K562 (cell line): ENCODE data around the gene RPS27. TPM values are rescaled to one million over a fixed set of nuclear protein-coding genes. Genes with fewer than 3 reads are reported as not detected.

Experiments used
- ATF6 ChIP-seq: sonication (generic); formaldehyde crosslinking; IDR thresholded peaks from 2 replicates; pipeline ENCODE4 v1.4.0; 2020; ENCODE audit warnings: mild to moderate bottlenecking, missing genetic modification reagents
- CAMTA2 ChIP-seq: fragments of 250-450 bp; sonication (Bioruptor Pico); conservative IDR thresholded peaks from 2 replicates; pipeline ENCODE4 v1.5.1; 2022
- CCNT2 ChIP-seq: IDR thresholded peaks from 2 replicates; pipeline ENCODE4 v1.6.1; 2011; ENCODE audit warnings: borderline replicate concordance, low read depth, mild to moderate bottlenecking, moderate library complexity, mixed read lengths, low read length; ENCODE audit not compliant: insufficient read length; ENCODE audit errors: extremely low read depth
- ETV1 ChIP-seq: fragments of 450-650 bp; conservative IDR thresholded peaks from 2 replicates; pipeline ENCODE4 v1.6.1; 2016; ENCODE audit warnings: missing genetic modification characterization, control low read depth, low read depth, missing compliant biosample characterization
- FOXJ2 ChIP-seq: fragments of 200-800 bp; sonication (Bioruptor generic); IDR thresholded peaks from 2 replicates; pipeline ENCODE4 v1.6.1; 2016; ENCODE audit warnings: missing genetic modification characterization, missing compliant biosample characterization
- GTF2A2 ChIP-seq: IDR thresholded peaks from 2 replicates; pipeline ENCODE4 v1.6.1; 2016; ENCODE audit warnings: mild to moderate bottlenecking, missing genetic modification characterization, missing compliant biosample characterization
- IFI16 ChIP-seq: fragments of 250-450 bp; sonication (Bioruptor Pico); IDR thresholded peaks from 2 replicates; pipeline ENCODE4 v2.1.2; 2022; ENCODE audit warnings: mild to moderate bottlenecking, inconsistent platforms
- KLF13 ChIP-seq: fragments of 450-650 bp; IDR thresholded peaks from 2 replicates; pipeline ENCODE4 v1.6.1; 2016; ENCODE audit warnings: missing genetic modification characterization, low read depth, mild to moderate bottlenecking, missing compliant biosample characterization, moderate library complexity, borderline replicate concordance
- MXD1 ChIP-seq: fragments of 250-450 bp; sonication (Bioruptor Pico); IDR thresholded peaks from 2 replicates; pipeline ENCODE4 v1.8.0; 2021; ENCODE audit warnings: borderline replicate concordance, mild to moderate bottlenecking, moderate library complexity; ENCODE audit not compliant: poor library complexity, severe bottlenecking
- NFIC ChIP-seq: fragments of 450-650 bp; IDR thresholded peaks from 2 replicates; pipeline ENCODE4 v1.6.1; 2017; ENCODE audit warnings: mild to moderate bottlenecking, inconsistent platforms
- NR2C2 ChIP-seq, 2 experiments: fragments of 200-800 bp in 1 of 2; sonication (Bioruptor generic) in 1 of 2; sonication (generic) in 1 of 2; formaldehyde crosslinking in 1 of 2; IDR thresholded peaks; 2 replicates each; pipeline versions ENCODE4 v1.6.1 to v1.8.0; 2016 to 2022; ENCODE audit warnings: mild to moderate bottlenecking in 1 of 2, missing compliant biosample characterization in 1 of 2, missing genetic modification characterization in 1 of 2, missing genetic modification reagents in 1 of 2
- PTBP1 ChIP-seq: fragments of 200-400 bp; formaldehyde crosslinking; IDR thresholded peaks from 2 replicates; pipeline ENCODE4 v1.6.1; 2017; ENCODE audit warnings: low read depth, low read length
- RB1 ChIP-seq: fragments of 450-650 bp; IDR thresholded peaks from 2 replicates; pipeline ENCODE4 v1.6.1; 2017; ENCODE audit warnings: low read depth, mild to moderate bottlenecking
- SLC30A9 ChIP-seq: fragments of 250-450 bp; sonication (Bioruptor Pico); IDR thresholded peaks from 2 replicates; pipeline ENCODE4 v1.8.0; 2022; ENCODE audit warnings: mild to moderate bottlenecking, moderate library complexity
- SMARCA5 ChIP-seq: fragments of 450-650 bp; IDR thresholded peaks from 2 replicates; pipeline ENCODE4 v1.6.1; 2016
- YBX1 ChIP-seq: fragments of 450-650 bp; IDR thresholded peaks from 2 replicates; pipeline ENCODE4 v1.7.1; 2016; ENCODE audit warnings: mild to moderate bottlenecking
- ZNF175 ChIP-seq: fragments of 200-800 bp; sonication (Bioruptor generic); IDR thresholded peaks from 2 replicates; pipeline ENCODE4 v1.6.1; 2016; ENCODE audit warnings: low read depth, mild to moderate bottlenecking, missing genetic modification characterization, missing compliant biosample characterization
- ZNF239 ChIP-seq: fragments of 250-450 bp; sonication (Bioruptor Pico); IDR thresholded peaks from 2 replicates; pipeline ENCODE4 v1.4.0; 2020; ENCODE audit warnings: mild to moderate bottlenecking
- ZNF253 ChIP-seq: fragments of 250-450 bp; sonication (Bioruptor Pico); conservative IDR thresholded peaks from 2 replicates; pipeline ENCODE4 v1.6.1; 2021; ENCODE audit warnings: mild to moderate bottlenecking
- ZSCAN32 ChIP-seq: fragments of 450-650 bp; formaldehyde crosslinking; IDR thresholded peaks from 2 replicates; pipeline ENCODE4 v1.4.0; 2020; ENCODE audit warnings: mild to moderate bottlenecking, moderate library complexity
- polyA plus RNA-seq, 8 experiments: library from polyadenylated mRNA; depleted of rRNA in 4 of 8; stranded (reverse) in 5 of 8; unstranded in 3 of 8; fragments of >200 nt; fragmentation: Nextera tagmentation in 2 of 8; fragmentation: Illumina TruSeq in 1 of 8; extraction: Ambion mirVana in 2 of 8; extraction: Trizol in 1 of 8; gene quantifications; 2 replicates each; pipeline versions ENCODE4 v1.2.1 to v1.2.3, GENCODE V29; 2011 to 2014; ENCODE audit warnings: inconsistent platforms in 1 of 8, missing spikeins in 1 of 8
- total RNA-seq, 7 experiments: library from RNA; depleted of rRNA in 6 of 7; stranded (reverse); fragments of >200 nt in 6 of 7; fragmentation: Illumina TruSeq in 2 of 7; extraction: Trizol in 2 of 7; gene quantifications; 2 replicates each; pipeline versions ENCODE4 v1.2.1 to v1.2.3, GENCODE V29; 2011 to 2021; ENCODE audit warnings: low replicate concordance in 1 of 7
- TF ChIP-seq, protein P1 (sequence below): fragments of 250-450 bp; sonication (Bioruptor Pico); IDR thresholded peaks from 2 replicates; pipeline ENCODE4 v1.4.0; 2020; ENCODE audit warnings: mild to moderate bottlenecking
- TF ChIP-seq, protein P2 (sequence below), 2 experiments: IDR thresholded peaks; 2 replicates each; pipeline ENCODE4 v1.6.1; 2011; ENCODE audit warnings: borderline replicate concordance in 1 of 2, control low read depth in 1 of 2, low read depth in 1 of 2, low read length in 1 of 2, mild to moderate bottlenecking in 1 of 2, mixed read lengths in 1 of 2, moderate library complexity in 1 of 2; ENCODE audit not compliant: insufficient read depth in 1 of 2, insufficient read length in 1 of 2, poor library complexity in 1 of 2, severe bottlenecking in 1 of 2; ENCODE audit errors: extremely low read depth in 1 of 2

Gene RPS27
- total and polyA plus RNA-seq, 9 of the 15 experiments (the other 6 are each of a cell fraction or from before 2014, with no cell fraction given) = 2,091 to 9,377 (median 6,706) TPM

GRCh38 chr1:153963030-153963849, 27.3 kb upstream of the RPS27 start, which contains the start of gene SLC39A1 (continued):
- TF ChIP-seq GTF2A2 (no peak), RB1 (peak; percentile 57; the same call in 1 of the 2 replicates), SLC30A9 (no peak), MXD1 (no peak), SMARCA5 (no peak), ETV1 (tag) (0 out of 2 replicates have a peak, but pooled peaks have one; percentile 21), FOXJ2 (tag) (no peak), ZSCAN32 (CRISPR knock-in tag) (no peak), CAMTA2 (CRISPR knock-in tag) (no peak), IFI16 (CRISPR knock-in tag) (no peak), NFIC (no peak), PTBP1 (no peak), KLF13 (no peak), NR2C2 (CRISPR knock-in tag; IDR thresholded peaks at IDR 0.05) (no peak), NR2C2 (tag; IDR thresholded peaks at IDR 0.05) (peak; percentile 43; the same call in 1 of the 2 replicates), ZNF253 (CRISPR knock-in tag) (no peak), YBX1 (no peak), ATF6 (CRISPR knock-in tag) (no peak; the same call in 1 of the 2 replicates), CCNT2 (peak; percentile 35), ZNF239 (CRISPR knock-in tag) (no peak), ZNF175 (CRISPR knock-in tag) (no peak)
- TF ChIP-seq, protein P1, sequence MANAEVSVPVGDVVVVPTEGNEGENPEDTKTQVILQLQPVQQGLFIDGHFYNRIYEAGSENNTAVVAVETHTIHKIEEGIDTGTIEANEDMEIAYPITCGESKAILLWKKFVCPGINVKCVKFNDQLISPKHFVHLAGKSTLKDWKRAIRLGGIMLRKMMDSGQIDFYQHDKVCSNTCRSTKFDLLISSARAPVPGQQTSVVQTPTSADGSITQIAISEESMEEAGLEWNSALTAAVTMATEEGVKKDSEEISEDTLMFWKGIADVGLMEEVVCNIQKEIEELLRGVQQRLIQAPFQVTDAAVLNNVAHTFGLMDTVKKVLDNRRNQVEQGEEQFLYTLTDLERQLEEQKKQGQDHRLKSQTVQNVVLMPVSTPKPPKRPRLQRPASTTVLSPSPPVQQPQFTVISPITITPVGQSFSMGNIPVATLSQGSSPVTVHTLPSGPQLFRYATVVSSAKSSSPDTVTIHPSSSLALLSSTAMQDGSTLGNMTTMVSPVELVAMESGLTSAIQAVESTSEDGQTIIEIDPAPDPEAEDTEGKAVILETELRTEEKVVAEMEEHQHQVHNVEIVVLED (CRISPR knock-in tag) = no peak
- TF ChIP-seq, protein P2, sequence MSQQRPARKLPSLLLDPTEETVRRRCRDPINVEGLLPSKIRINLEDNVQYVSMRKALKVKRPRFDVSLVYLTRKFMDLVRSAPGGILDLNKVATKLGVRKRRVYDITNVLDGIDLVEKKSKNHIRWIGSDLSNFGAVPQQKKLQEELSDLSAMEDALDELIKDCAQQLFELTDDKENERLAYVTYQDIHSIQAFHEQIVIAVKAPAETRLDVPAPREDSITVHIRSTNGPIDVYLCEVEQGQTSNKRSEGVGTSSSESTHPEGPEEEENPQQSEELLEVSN (IDR thresholded peaks at IDR 0.05; ENCODE audit: borderline replicate concordance in 1 of 2, extremely low read depth in 1 of 2, insufficient read depth in 1 of 2, insufficient read length in 1 of 2, low read depth in 1 of 2, low read length in 1 of 2, poor library complexity in 1 of 2, severe bottlenecking in 1 of 2) = peak; percentile 67 to 76
